Omental fat pad (tissue), 4 donors: ENCODE measurements around the gene BLTP1. TPM values are rescaled to one million over a fixed set of nuclear protein-coding genes. Genes with fewer than 3 reads are reported as not detected.
A peak's percentile ranks its signal among the peaks of the same experiment; 100 is the strongest.

ENCODE experiments used
- ATAC-seq: fragments of 150-250 bp; one replicate; pipeline ENCODE4 v1.9.1; 2016; ENCODE audit warnings: mild to moderate bottlenecking, moderate library complexity; ENCODE audit not compliant: low FRiP score
- DNase-seq: peaks from one replicate; pipeline ENCODE4 v3.0.0-alpha.2; 2019; ENCODE audit warnings: low spot score
- total RNA-seq, 4 donors: library from RNA; depleted of rRNA; stranded (reverse); fragments of >200 nt; gene quantifications; one replicate each; pipeline ENCODE4 v1.1.0, GENCODE V29; 2016
- TF ChIP-seq, protein P1 (sequence below), 3 donors: fragments of 450-650 bp; IDR thresholded peaks; one replicate each; pipeline ENCODE4 v1.5.1; 2016 to 2017; ENCODE audit warnings: antibody characterized with exemption in 3 of 3, mild to moderate bottlenecking in 3 of 3, moderate library complexity in 2 of 3

Gene BLTP1
- total RNA-seq, 4 donors from 2014 or later = 80.1 to 212 (median 102) TPM

GRCh38 chr4:122142687-122143086 lies 9.4 kb upstream of the BLTP1 start:
- TF ChIP-seq, protein P1, sequence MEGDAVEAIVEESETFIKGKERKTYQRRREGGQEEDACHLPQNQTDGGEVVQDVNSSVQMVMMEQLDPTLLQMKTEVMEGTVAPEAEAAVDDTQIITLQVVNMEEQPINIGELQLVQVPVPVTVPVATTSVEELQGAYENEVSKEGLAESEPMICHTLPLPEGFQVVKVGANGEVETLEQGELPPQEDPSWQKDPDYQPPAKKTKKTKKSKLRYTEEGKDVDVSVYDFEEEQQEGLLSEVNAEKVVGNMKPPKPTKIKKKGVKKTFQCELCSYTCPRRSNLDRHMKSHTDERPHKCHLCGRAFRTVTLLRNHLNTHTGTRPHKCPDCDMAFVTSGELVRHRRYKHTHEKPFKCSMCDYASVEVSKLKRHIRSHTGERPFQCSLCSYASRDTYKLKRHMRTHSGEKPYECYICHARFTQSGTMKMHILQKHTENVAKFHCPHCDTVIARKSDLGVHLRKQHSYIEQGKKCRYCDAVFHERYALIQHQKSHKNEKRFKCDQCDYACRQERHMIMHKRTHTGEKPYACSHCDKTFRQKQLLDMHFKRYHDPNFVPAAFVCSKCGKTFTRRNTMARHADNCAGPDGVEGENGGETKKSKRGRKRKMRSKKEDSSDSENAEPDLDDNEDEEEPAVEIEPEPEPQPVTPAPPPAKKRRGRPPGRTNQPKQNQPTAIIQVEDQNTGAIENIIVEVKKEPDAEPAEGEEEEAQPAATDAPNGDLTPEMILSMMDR (IDR thresholded peaks at IDR 0.05) = no peak
- no peak for DNase-seq
- ATAC-seq = no peak

DNA sequence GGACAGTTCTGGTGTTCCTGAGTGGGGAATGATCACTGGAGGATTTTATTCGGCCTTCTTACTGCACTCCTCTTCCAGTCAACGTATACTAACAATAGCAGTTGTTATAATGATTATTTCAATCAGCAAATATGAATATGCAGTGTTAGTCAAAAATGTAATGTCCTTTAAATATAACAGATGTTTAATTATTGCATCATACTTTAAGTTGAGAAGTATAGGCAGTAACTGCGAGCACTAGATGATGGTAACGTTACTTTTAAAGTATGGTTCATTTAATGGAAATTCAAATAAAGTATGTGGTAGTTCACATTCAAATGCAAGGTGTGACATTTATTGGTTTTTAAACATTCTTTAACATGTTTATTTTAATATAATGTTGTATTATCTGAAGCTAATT lies 5.5 kb upstream of the BLTP1 start:
- TF ChIP-seq, protein P1 (IDR thresholded peaks at IDR 0.05) = no peak
- DNase-seq (no peak), ATAC-seq (no peak)

GRCh38 chr4:122150931-122151330 lies 1.2 kb upstream of the BLTP1 start:
- no peak for DNase-seq
- ATAC-seq = no peak
- TF ChIP-seq, protein P1 (IDR thresholded peaks at IDR 0.05) = no peak

- ATAC-seq = peak; percentile 33
- peak; percentile 22 for DNase-seq
- TF ChIP-seq, protein P1 (IDR thresholded peaks at IDR 0.05) = no peak
Measured at GRCh38 chr4:122152711-122153226, 638 bp downstream of the BLTP1 start.

GRCh38 chr4:122156819-122157218 lies 4.7 kb downstream of the BLTP1 start:
- ATAC-seq = no peak
- TF ChIP-seq, protein P1 (IDR thresholded peaks at IDR 0.05) = no peak
- DNase-seq = no peak

- no peak for ATAC-seq
- DNase-seq = no peak
- TF ChIP-seq, protein P1 (IDR thresholded peaks at IDR 0.05) = no peak
Measured at GRCh38 chr4:122163301-122163700, 11.2 kb downstream of the BLTP1 start.

DNA sequence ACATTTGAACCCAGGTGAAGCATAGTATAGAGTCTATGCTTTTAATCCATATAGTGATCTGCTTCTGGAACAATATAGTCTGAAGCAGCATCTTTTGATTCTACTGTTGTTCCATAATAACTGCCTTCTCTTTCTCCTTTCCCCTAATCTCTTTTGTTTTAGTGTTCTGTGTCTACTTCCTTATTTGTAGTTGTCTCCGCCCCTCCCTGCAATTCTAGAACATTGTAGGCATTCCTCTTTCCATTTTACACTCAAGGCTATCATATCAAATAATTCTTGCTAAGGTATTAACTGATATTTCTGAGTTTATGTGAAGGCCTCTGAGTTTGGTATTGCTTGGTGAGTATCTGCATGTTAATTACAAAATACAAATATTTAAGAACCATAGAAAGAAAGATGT lies 11.6 kb downstream of the BLTP1 start:
- ATAC-seq (no peak), DNase-seq (no peak)
- TF ChIP-seq, protein P1 (IDR thresholded peaks at IDR 0.05) = no peak
